NK-92 (cell line): ENCODE results near the gene NT5DC4.
A peak's percentile ranks its signal among the peaks of the same experiment; 100 is the strongest.

Experiments
- DNase-seq: peaks from one replicate; lab custom pipeline; 2025; ENCODE audit not compliant: unreplicated experiment; lab: John Stamatoyannopoulos, UW

The NT5DC4 gene

GRCh38 chr2:112722816-112723546 is 2.2 kb downstream of the NT5DC4 start:
- DNase-seq, result no peak

GRCh38 chr2:112723547-112723940 is 2.7 kb downstream of the NT5DC4 start:
- no peak for DNase-seq

- DNase-seq, result no peak
Observed at GRCh38 chr2:112723995-112724394, 3.2 kb downstream of the NT5DC4 start.

GRCh38 chr2:112724591-112725525 is 4.0 kb downstream of the NT5DC4 start:
- no peak for DNase-seq

- DNase-seq, result no peak
Observed at GRCh38 chr2:112725545-112726457, 5.0 kb downstream of the NT5DC4 start.

DNA sequence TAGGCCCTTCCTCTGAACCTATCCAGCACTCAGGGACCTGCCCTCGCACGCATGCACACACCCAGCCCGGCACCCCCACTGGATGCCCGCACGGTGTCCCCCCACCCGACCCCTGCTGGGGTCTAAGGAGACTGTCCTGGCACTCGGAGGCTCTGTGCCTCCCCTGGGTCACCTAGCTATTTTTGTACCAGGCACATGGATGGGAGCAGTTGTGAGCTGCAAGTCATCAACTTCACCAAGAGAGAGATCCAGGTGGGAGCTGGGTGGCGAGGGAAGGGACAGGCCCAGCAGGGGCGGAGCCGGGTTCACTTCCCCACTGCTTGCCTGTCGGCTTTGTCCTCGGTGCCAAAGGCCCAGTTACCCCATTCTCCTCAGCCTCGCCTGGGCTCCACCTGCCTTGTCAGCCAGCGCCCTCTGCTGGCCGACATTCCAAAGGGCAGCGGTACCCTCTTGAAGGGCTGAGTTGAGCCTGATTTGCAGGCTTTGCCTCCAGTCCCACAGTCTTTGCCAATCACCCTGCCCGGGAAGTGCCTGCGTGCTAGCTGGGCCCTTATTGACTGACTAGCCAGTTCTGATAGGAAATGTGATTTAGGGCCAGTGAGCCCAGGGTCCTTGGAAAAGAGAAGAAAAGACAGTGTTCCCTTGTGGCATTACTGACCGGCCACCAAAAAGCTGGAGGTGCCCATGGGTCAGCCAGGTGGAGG is 5.8 kb downstream of the NT5DC4 start:
- peak; percentile 24 for DNase-seq

- no peak for DNase-seq
Observed at GRCh38 chr2:112727276-112728028, 6.6 kb downstream of the NT5DC4 start.

- no peak for DNase-seq
Observed at GRCh38 chr2:112728029-112728362, 7.2 kb downstream of the NT5DC4 start.

DNA sequence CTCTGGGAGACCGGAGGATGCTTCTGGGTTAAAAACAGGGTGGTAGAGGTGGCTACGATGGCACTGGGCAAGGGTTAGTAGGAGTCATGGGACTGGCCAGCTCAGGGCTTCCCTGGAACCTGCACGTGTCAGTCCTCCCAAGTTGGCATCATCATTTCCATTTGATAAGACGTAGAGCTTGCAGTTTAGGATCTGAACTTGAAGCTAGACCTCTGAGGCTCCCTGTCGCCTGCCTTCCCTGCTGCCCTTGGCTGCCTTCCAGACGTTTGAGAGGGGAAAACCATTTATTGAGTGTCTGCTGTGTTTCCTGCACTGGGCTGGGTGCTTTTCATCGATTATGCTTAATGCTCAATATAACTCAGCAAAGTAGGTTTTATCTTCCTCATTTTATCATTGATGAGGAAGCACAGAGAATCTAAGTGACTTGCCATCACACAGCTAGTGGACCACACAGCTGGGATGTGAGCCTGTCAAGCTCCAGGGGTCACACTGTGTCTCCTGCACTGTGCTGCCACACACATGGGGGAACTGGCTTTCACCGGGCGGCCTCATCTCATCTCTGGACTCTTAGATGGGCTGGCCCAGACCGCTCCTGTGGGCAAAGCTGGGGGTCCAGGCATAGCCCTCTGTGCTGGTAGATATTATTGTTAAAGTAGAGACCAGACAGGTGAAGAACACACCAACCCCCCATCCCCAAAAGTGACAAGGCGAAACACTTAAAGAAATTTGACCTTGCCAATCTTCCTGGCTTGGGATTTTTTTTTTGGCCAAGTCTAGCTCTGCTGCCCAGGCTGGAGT is 7.8 kb downstream of the NT5DC4 start:
- no peak for DNase-seq

DNA sequence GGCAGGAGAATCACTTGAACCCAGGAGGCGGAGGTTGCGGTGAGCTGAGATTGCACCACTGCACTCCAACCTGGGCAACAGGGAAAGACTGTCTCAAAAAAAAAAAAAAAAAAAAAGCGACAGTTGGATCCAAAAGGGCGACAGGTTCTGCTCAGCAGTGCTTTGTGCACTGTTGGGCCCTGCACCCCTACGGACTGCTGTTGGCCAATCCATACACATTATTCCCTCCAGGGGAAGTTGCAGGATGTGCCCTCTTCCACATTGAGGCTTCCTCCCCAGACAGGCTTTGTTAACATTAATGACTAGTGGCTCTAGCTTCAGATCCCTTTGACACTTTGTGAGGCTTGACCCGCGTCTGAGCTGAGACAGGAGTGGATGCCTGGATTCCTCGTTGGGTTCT is 9.4 kb downstream of the NT5DC4 start:
- DNase-seq, result no peak

- no peak for DNase-seq
Observed at GRCh38 chr2:112730791-112731190, 10.0 kb downstream of the NT5DC4 start.

GRCh38 chr2:112731479-112731878 is 10.7 kb downstream of the NT5DC4 start:
- no peak for DNase-seq

DNA sequence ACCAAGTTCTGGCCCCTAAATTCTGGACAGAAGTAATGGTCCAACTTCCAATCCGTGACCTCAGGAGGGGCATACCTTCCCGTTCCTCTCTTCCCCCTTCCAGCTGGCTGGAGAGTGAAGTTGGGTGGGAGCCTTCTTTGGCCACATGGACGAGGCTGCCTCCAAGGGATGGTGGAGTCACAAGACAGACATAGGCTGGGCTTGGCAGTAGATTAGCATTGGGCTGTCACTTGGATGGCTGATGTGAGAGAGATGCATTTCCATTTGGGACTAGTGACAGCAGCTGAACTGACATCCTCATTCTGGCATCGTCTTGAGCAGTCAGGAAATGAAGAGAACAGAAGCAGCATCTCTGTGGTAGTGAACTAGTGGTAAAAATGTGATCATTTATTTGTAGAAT is 12.6 kb downstream of the NT5DC4 start:
- DNase-seq, result no peak

DNA sequence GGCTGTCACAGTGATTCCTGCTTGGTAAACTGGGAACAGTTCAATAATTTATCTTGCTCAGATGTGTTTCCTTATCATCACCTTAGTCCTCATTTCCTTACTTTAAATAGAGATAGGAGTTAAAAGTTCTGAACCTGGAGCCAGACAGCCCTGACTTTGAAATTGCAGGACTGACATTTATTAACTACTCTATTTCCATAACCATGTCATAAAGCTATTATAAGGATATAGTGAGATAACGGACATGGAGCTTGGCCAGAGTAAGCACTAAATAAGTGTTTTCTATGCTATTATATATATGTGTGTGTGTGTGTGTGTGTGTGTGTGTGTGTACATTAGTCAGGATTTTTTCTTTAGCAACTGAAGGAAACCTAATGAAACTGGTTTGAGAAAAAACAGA is 13.1 kb downstream of the NT5DC4 start:
- no peak for DNase-seq

GRCh38 chr2:112737542-112738232 is 16.9 kb downstream of the NT5DC4 start:
- no peak for DNase-seq

DNA sequence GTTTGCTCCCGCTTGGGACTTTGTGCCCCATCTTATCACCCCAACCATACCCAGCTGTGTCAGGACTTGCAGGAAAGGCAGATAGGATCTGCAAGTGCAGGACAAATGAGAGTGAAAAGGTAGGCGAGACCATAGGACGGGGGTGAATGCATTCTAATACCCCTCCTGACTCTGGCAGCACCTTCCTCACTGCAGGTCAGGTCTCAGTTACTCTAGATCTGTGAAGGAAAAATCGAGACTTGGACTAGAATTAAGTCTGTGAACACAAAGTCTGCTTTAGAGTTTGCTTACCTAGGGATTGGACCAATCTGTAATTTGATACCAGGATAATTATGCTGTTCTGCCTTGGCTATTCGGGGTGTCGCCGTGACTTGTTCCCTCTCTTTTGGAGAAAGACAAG is 19.7 kb downstream of the NT5DC4 start:
- no peak for DNase-seq

- DNase-seq, result no peak
Observed at GRCh38 chr2:112749755-112750559, 29.1 kb downstream of the NT5DC4 start.

GRCh38 chr2:112750560-112750843 is 29.7 kb downstream of the NT5DC4 start:
- no peak for DNase-seq
